ENCODE data around the gene NUB1.

The NUB1 gene

GRCh38 chr7:151378496-151379192 is 37.0 kb downstream of the NUB1 start:
- Histone ChIP-seq H3K36me3 (ENCODE audit: insufficient read depth, low read length) (peaks cover 22% of the 10 kb centered on the region), H3K9me3 (ENCODE audit: insufficient read depth, low read depth, low read length) (no peaks in the 10 kb centered on the region), H3K27me3 (ENCODE audit: insufficient read depth, low read length) (peaks cover 28% of the 10 kb centered on the region), H3K4me3 (ENCODE audit: low read length) (no peak overlapping the region), H3K4me1 (ENCODE audit: insufficient read depth, low read length) (peaks cover 12% of the 10 kb centered on the region; the same call in 1 of the 2 replicates), H3K9ac (ENCODE audit: low read depth, low read length) (no peak overlapping the region), H3K27ac (ENCODE audit: low read depth, low read length) (no peak overlapping the region)
- WGBS = 96% methylated on average over 17 of the region's 17 CpGs

GRCh38 chr7:151379193-151379520 is 37.5 kb downstream of the NUB1 start:
- H3K9ac ChIP-seq (ENCODE audit: low read depth, low read length) = no peak overlapping the region
- H3K4me1 ChIP-seq (ENCODE audit: insufficient read depth, low read length) = peaks cover 12% of the 10 kb centered on the region; the same call in 1 of the 2 replicates
- H3K4me3 ChIP-seq (ENCODE audit: low read length) = no peak overlapping the region
- H3K36me3 ChIP-seq (ENCODE audit: insufficient read depth, low read length) = peaks cover 22% of the 10 kb centered on the region
- no peak overlapping the region for H3K27ac ChIP-seq (ENCODE audit: low read depth, low read length)
- no peaks in the 10 kb centered on the region for H3K9me3 ChIP-seq (ENCODE audit: insufficient read depth, low read depth, low read length)
- peaks cover 33% of the 10 kb centered on the region for H3K27me3 ChIP-seq (ENCODE audit: insufficient read depth, low read length)
- WGBS = 93% methylated on average over 6 of the region's 6 CpGs

- Histone ChIP-seq H3K4me1 (ENCODE audit: insufficient read depth, low read length) (peaks cover 12% of the 10 kb centered on the region; the same call in 1 of the 2 replicates), H3K27me3 (ENCODE audit: insufficient read depth, low read length) (peaks cover 36% of the 10 kb centered on the region), H3K36me3 (ENCODE audit: insufficient read depth, low read length) (peaks cover 19% of the 10 kb centered on the region), H3K4me3 (ENCODE audit: low read length) (no peak overlapping the region), H3K27ac (ENCODE audit: low read depth, low read length) (no peak overlapping the region), H3K9me3 (ENCODE audit: insufficient read depth, low read depth, low read length) (no peaks in the 10 kb centered on the region), H3K9ac (ENCODE audit: low read depth, low read length) (no peak overlapping the region)
- WGBS = 87% methylated on average over 25 of the region's 25 CpGs
Measured at GRCh38 chr7:151379534-151380198, 38.1 kb downstream of the NUB1 start.

DNA sequence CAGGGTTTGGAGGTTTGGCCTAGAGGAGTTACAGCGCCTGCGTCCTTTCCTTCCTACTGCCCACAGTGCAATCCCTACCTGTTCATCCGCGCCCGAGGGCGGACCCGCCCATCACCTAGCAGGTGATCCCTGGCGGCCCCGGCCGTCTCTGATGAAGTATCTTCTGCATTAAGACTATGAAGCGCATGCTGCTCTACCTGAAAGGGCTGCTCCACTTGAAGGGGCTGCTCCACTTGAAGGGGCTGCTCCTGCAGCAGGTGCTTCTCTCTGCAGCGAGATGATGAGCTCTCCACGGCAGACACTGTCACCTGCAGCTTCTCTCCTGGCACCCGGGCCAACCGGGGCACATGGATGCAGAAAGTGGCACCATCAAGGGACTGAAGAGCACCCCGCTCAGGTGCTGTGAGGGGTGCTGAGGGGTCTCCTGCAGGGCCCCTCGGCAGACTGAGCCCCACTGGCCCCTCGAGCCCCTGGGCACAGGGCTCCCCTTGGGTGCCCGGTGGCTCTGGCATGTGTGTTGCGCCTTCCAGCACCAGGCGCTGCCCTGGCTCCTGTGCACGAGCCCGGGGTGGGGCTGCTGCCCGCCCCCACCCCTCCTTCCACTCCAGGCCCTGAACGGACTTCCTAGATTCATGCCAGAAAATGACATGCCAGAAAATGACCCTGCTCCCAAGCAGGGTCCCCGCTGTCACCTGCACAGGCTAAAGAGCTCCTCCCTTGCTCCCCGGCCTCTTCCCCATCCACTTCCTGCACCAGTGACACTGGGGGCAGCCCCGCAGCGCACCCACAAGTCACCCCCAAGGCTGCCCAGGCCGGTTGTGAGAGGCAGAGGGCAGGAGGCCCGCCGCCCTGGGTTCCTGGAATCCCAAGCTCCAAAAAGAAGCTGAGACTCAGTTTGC is 38.8 kb downstream of the NUB1 start:
- Histone ChIP-seq H3K27me3 (ENCODE audit: insufficient read depth, low read length) (peaks cover 38% of the 10 kb centered on the region), H3K4me1 (ENCODE audit: insufficient read depth, low read length) (peaks cover 12% of the 10 kb centered on the region; the same call in 1 of the 2 replicates), H3K4me3 (ENCODE audit: low read length) (peak overlapping the region; percentile 47; the same call in 1 of the 2 replicates), H3K27ac (ENCODE audit: low read depth, low read length) (no peak overlapping the region; the same call in 1 of the 2 replicates), H3K9ac (ENCODE audit: low read depth, low read length) (no peak overlapping the region), H3K9me3 (ENCODE audit: insufficient read depth, low read depth, low read length) (no peaks in the 10 kb centered on the region), H3K36me3 (ENCODE audit: insufficient read depth, low read length) (peaks cover 18% of the 10 kb centered on the region)
- WGBS = 86% methylated on average over 32 of the region's 32 CpGs

DNA sequence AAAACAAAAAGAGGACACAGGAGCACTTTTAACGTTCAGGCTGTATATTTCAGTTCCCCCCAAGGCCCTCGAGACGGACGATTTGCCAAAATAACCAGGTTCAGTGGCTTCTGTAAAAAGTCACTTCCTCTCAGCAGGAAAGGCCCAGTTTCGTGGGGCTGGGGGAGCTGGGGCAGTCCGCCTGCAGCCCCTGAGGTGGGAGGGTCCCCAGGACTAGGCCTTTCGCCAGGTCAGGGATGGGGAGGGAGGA is 39.4 kb downstream of the NUB1 start:
- H3K27me3 ChIP-seq (ENCODE audit: insufficient read depth, low read length) = peaks cover 38% of the 10 kb centered on the region
- H3K9me3 ChIP-seq (ENCODE audit: insufficient read depth, low read depth, low read length) = no peaks in the 10 kb centered on the region
- WGBS = 14% methylated on average over 7 of the region's 7 CpGs
- H3K36me3 ChIP-seq (ENCODE audit: insufficient read depth, low read length) = peaks cover 18% of the 10 kb centered on the region
- H3K4me3 ChIP-seq (ENCODE audit: low read length) = peak overlapping the region; percentile 47; the same call in 1 of the 2 replicates
- no peak overlapping the region for H3K9ac ChIP-seq (ENCODE audit: low read depth, low read length)
- H3K4me1 ChIP-seq (ENCODE audit: insufficient read depth, low read length) = peaks cover 12% of the 10 kb centered on the region; the same call in 1 of the 2 replicates
- H3K27ac ChIP-seq (ENCODE audit: low read depth, low read length) = no peak overlapping the region; the same call in 1 of the 2 replicates

- peaks cover 12% of the 10 kb centered on the region; the same call in 1 of the 2 replicates for H3K4me1 ChIP-seq (ENCODE audit: insufficient read depth, low read length)
- H3K36me3 ChIP-seq (ENCODE audit: insufficient read depth, low read length) = peaks cover 17% of the 10 kb centered on the region
- WGBS = 4% methylated on average over 83 of the region's 83 CpGs
- no peaks in the 10 kb centered on the region for H3K9me3 ChIP-seq (ENCODE audit: insufficient read depth, low read depth, low read length)
- no peak overlapping the region; the same call in 1 of the 2 replicates for H3K27ac ChIP-seq (ENCODE audit: low read depth, low read length)
- H3K9ac ChIP-seq (ENCODE audit: low read depth, low read length) = peak overlapping the region; percentile 47; the same call in 1 of the 2 replicates
- peaks cover 38% of the 10 kb centered on the region for H3K27me3 ChIP-seq (ENCODE audit: insufficient read depth, low read length)
- peak overlapping the region; percentile 47 for H3K4me3 ChIP-seq (ENCODE audit: low read length)
Measured at GRCh38 chr7:151381348-151382078, 39.9 kb downstream of the NUB1 start.

- WGBS = 17% methylated on average over 37 of the region's 37 CpGs
- Histone ChIP-seq H3K4me1 (ENCODE audit: insufficient read depth, low read length) (peaks cover 12% of the 10 kb centered on the region; the same call in 1 of the 2 replicates), H3K27ac (ENCODE audit: low read depth, low read length) (no peak overlapping the region), H3K27me3 (ENCODE audit: insufficient read depth, low read length) (peaks cover 38% of the 10 kb centered on the region), H3K36me3 (ENCODE audit: insufficient read depth, low read length) (peaks cover 10% of the 10 kb centered on the region), H3K9me3 (ENCODE audit: insufficient read depth, low read depth, low read length) (no peaks in the 10 kb centered on the region), H3K9ac (ENCODE audit: low read depth, low read length) (no peak overlapping the region), H3K4me3 (ENCODE audit: low read length) (peak overlapping the region; percentile 47)
Measured at GRCh38 chr7:151382079-151382885, 40.7 kb downstream of the NUB1 start.

GRCh38 chr7:151383638-151384351 is 42.2 kb downstream of the NUB1 start:
- H3K4me3 ChIP-seq (ENCODE audit: low read length) = no peak overlapping the region
- no peaks in the 10 kb centered on the region for H3K36me3 ChIP-seq (ENCODE audit: insufficient read depth, low read length)
- H3K27ac ChIP-seq (ENCODE audit: low read depth, low read length) = no peak overlapping the region
- H3K9me3 ChIP-seq (ENCODE audit: insufficient read depth, low read depth, low read length) = no peaks in the 10 kb centered on the region
- peaks cover 12% of the 10 kb centered on the region; the same call in 1 of the 2 replicates for H3K4me1 ChIP-seq (ENCODE audit: insufficient read depth, low read length)
- no peak overlapping the region for H3K9ac ChIP-seq (ENCODE audit: low read depth, low read length)
- 91% methylated on average over 15 of the region's 15 CpGs for WGBS
- H3K27me3 ChIP-seq (ENCODE audit: insufficient read depth, low read length) = peaks cover 38% of the 10 kb centered on the region

DNA sequence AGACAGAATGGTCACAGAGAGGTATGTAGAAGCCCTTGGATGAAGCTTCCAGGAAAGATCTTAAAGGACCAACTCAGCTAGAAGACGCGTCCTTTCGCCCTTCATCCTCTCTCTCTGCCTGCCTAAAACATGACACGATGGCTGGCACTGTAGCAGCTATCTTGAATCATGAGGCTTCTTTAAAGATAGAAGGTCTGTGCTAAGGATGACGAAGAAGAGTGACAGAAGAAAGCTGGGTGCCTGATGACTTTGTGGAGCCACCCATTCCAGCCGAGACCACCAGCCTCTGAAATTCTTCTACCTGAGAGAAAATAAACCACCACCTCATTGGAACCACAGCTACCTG is 42.7 kb downstream of the NUB1 start:
- Histone ChIP-seq H3K9me3 (ENCODE audit: insufficient read depth, low read depth, low read length) (no peaks in the 10 kb centered on the region), H3K27ac (ENCODE audit: low read depth, low read length) (no peak overlapping the region), H3K27me3 (ENCODE audit: insufficient read depth, low read length) (peaks cover 38% of the 10 kb centered on the region), H3K9ac (ENCODE audit: low read depth, low read length) (no peak overlapping the region), H3K4me1 (ENCODE audit: insufficient read depth, low read length) (peaks cover 12% of the 10 kb centered on the region; the same call in 1 of the 2 replicates), H3K4me3 (ENCODE audit: low read length) (no peak overlapping the region), H3K36me3 (ENCODE audit: insufficient read depth, low read length) (no peaks in the 10 kb centered on the region)
- 91% methylated on average over 6 of the region's 6 CpGs for WGBS

All from HUES64 (cell line).